Measurements from ENCODE around the gene ZNF20. TPM values are rescaled to one million over a fixed set of nuclear protein-coding genes. Genes with fewer than 3 reads are reported as not detected.
"Not testable (repeated sequence)": the region's sequence is repeated elsewhere in the genome, so short reads cannot be mapped to it uniquely, and the experiment has no call there.

ZNF20 gene
- total RNA-seq, 2 experiments from 2014 or later, result 1.0 to 1.2 TPM

DNA sequence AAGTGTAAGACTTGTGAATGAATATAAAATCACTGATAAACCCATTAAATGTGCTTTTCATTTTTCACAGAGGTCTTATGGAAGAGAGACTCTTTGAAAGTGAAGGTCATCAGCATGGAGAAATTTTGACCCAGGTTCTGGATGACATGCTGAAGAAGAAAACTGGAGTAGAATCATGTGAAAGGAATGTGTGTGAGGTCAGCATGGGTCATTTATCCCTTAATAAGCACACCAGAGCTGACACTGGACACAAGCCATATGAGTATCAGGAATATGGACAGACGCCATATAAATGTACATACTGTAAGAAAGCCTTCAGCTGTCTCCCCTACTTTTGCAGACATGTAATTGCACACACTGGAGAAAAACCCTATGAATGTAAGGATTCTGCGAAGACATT, 29.0 kb downstream of the ZNF20 start:
- CTCF ChIA-PET, result no interaction called here
- Histone ChIP-seq H3K4me1 (ENCODE audit: insufficient read depth, low read length) (no peaks in the 10 kb centered on the region), H3K4me3 (ENCODE audit: low read length) (no peak overlapping the region), H3K36me3 (ENCODE audit: insufficient read depth, low read length) (no peaks in the 10 kb centered on the region), H3K27ac (ENCODE audit: low read depth in 1 of 2, low read length in 2 of 2) (no peak overlapping the region), H3K27me3 (ENCODE audit: control insufficient read depth in 1 of 2, insufficient read depth in 2 of 2, low read length in 2 of 2) (no peaks in the 10 kb centered on the region), H3K9me3 (ENCODE audit: control insufficient read depth in 1 of 2, insufficient read depth in 1 of 2, low read length in 2 of 2) (peaks cover 0 to 12% of the 10 kb centered on the region in 2 experiments)
- H3K4me3 Mint-ChIP-seq, result no peak overlapping the region
- peaks cover 3% of the 10 kb centered on the region for H3K9me3 Mint-ChIP-seq
- H3K27me3 Mint-ChIP-seq, result no peaks in the 10 kb centered on the region
- H3K27ac Mint-ChIP-seq, result no peak overlapping the region
- TF ChIP-seq, protein P1, sequence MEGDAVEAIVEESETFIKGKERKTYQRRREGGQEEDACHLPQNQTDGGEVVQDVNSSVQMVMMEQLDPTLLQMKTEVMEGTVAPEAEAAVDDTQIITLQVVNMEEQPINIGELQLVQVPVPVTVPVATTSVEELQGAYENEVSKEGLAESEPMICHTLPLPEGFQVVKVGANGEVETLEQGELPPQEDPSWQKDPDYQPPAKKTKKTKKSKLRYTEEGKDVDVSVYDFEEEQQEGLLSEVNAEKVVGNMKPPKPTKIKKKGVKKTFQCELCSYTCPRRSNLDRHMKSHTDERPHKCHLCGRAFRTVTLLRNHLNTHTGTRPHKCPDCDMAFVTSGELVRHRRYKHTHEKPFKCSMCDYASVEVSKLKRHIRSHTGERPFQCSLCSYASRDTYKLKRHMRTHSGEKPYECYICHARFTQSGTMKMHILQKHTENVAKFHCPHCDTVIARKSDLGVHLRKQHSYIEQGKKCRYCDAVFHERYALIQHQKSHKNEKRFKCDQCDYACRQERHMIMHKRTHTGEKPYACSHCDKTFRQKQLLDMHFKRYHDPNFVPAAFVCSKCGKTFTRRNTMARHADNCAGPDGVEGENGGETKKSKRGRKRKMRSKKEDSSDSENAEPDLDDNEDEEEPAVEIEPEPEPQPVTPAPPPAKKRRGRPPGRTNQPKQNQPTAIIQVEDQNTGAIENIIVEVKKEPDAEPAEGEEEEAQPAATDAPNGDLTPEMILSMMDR (IDR thresholded peaks at IDR 0.05), result no peak
- DNase-seq, result no peak
- intact Hi-C loops (cut with DNase I, micrococcal nuclease), result no loop called here
- H3K36me3 Mint-ChIP-seq (ENCODE audit: low read depth), result peaks cover 13% of the 10 kb centered on the region
- H3K4me1 Mint-ChIP-seq (ENCODE audit: low read depth), result no peaks in the 10 kb centered on the region
- POLR2A ChIA-PET, result no interaction called here
- ATAC-seq (ENCODE audit: poor library complexity), result no peak

DNA sequence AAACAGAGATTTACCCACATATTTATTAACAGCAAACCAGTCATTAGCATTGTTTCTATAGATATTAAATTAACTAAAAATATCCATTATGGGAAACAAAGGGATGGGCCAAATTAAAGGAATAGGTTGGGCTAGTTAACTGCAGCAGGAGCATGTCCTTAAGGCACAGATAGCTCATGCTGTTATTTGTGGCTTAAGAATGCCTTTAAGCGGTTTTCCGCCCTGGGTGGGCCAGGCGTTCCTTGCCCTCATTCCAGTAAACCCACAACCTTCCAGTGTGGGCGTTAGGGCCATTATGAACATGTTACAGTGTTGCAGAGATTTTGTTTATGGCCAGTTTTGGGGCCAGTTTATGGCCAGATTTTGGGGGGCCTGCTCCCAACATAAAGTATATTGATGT, 36.2 kb downstream of the ZNF20 start:
- intact Hi-C loops (cut with DNase I, micrococcal nuclease); H3K4me3 ChIP-seq (ENCODE audit: low read length); H3K4me1 ChIP-seq (ENCODE audit: insufficient read depth, low read length); H3K4me1 Mint-ChIP-seq (ENCODE audit: low read depth); H3K27ac ChIP-seq (ENCODE audit: low read depth in 1 of 2, low read length in 2 of 2); H3K27me3 Mint-ChIP-seq; H3K27me3 ChIP-seq (ENCODE audit: control insufficient read depth in 1 of 2, insufficient read depth in 2 of 2, low read length in 2 of 2); H3K36me3 ChIP-seq (ENCODE audit: insufficient read depth, low read length); DNase-seq; POLR2A ChIA-PET; H3K9me3 ChIP-seq (ENCODE audit: control insufficient read depth in 1 of 2, insufficient read depth in 1 of 2, low read length in 2 of 2); H3K4me3 Mint-ChIP-seq; ATAC-seq (ENCODE audit: poor library complexity); H3K9me3 Mint-ChIP-seq; H3K27ac Mint-ChIP-seq; H3K36me3 Mint-ChIP-seq (ENCODE audit: low read depth): not testable (repeated sequence)
- CTCF ChIA-PET, result interaction anchor here (0.6 kb wide), 1 partner anchor 9 kb away, joined by 3 read pairs; no protein-coding TSS in a partner anchor

DNA sequence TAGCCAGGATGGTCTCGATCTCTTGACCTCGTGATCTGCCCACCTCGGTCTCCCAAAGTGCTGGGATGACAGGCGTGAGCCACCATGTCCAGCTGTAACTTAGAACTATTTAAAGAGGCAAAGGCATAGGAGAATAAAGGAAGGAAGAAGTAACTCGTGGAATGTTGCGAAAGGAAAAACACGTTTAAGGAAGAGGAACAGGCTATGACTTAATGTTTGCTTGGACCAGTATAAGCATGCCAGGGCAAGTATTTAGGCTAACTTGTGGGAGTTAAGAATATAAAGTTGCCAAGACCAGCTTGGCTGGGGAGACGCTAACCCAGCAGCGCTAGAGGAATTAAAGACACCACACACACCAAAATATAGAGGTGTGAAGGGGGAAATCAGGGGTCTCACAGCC, 42.1 kb downstream of the ZNF20 start:
- ATAC-seq (ENCODE audit: poor library complexity) (no peak), DNase-seq (no peak)
- H3K9me3 ChIP-seq (ENCODE audit: control insufficient read depth in 1 of 2, insufficient read depth in 1 of 2, low read length in 2 of 2), result peaks cover 0 to 8% of the 10 kb centered on the region in 2 experiments
- TF ChIP-seq, protein P1 (IDR thresholded peaks at IDR 0.05), result no peak
- peaks cover 4% of the 10 kb centered on the region for H3K36me3 Mint-ChIP-seq (ENCODE audit: low read depth)
- intact Hi-C loops (cut with DNase I, micrococcal nuclease), result no loop called here
- no peak overlapping the region for H3K4me3 Mint-ChIP-seq
- peaks cover 2% of the 10 kb centered on the region for H3K4me1 ChIP-seq (ENCODE audit: insufficient read depth, low read length)
- CTCF ChIA-PET, result interaction anchor here (0.6 kb wide), 1 partner anchor 1428 kb away, joined by 3 read pairs; no protein-coding TSS in a partner anchor
- no peaks in the 10 kb centered on the region for H3K27me3 ChIP-seq (ENCODE audit: control insufficient read depth in 1 of 2, insufficient read depth in 2 of 2, low read length in 2 of 2)
- no peaks in the 10 kb centered on the region for H3K36me3 ChIP-seq (ENCODE audit: insufficient read depth, low read length)
- peaks cover 5% of the 10 kb centered on the region for H3K9me3 Mint-ChIP-seq
- no peaks in the 10 kb centered on the region for H3K4me1 Mint-ChIP-seq (ENCODE audit: low read depth)
- H3K4me3 ChIP-seq (ENCODE audit: low read length), result no peak overlapping the region
- H3K27me3 Mint-ChIP-seq, result peaks cover 7% of the 10 kb centered on the region
- no peak overlapping the region for H3K27ac ChIP-seq (ENCODE audit: low read depth in 1 of 2, low read length in 2 of 2)
- no peak overlapping the region for H3K27ac Mint-ChIP-seq
- POLR2A ChIA-PET, result no interaction called here

DNA sequence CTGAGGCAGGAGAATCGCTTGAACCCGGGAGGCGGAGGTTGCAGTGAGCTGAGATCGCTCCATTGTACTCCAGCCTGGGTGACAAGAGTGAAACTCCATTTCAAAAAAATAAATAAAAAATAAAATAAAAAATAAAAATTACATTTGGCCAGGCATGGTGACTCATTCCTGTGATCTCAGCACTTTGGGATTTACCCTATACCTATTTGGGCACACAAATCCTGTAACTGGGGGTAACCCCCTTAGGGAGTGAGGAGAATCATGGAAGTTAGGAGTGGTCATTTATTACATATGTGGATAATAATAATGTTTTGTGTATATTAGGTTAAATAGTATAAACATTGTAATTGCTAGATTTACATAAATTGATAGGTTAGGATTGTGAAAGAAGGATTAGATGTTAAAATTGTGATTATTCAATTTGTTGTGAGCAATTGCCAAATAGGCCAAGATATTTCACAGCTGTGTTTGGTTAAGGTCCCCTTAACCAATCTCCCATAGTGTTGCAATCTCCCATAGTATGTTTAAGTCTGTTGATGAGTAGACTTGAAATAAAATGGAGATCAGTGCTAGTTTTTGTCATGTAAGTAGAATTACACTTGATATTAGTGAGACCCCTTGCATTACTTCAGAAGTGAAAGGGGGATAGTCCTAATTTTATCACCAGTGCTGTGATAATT, 44.9 kb downstream of the ZNF20 start:
- no peak for DNase-seq
- intact Hi-C loops (cut with DNase I, micrococcal nuclease), result no loop called here
- CTCF ChIA-PET, result interaction anchor here (0.7 kb wide), 1 partner anchor 8 kb away, joined by 3 read pairs; no protein-coding TSS in a partner anchor
- ATAC-seq (ENCODE audit: poor library complexity), result no peak
- H3K4me1 Mint-ChIP-seq (ENCODE audit: low read depth), result peaks cover 12% of the 10 kb centered on the region
- POLR2A ChIA-PET, result no interaction called here
- Histone ChIP-seq H3K27ac (ENCODE audit: low read depth in 1 of 2, low read length in 2 of 2) (no peak overlapping the region), H3K9me3 (ENCODE audit: control insufficient read depth in 1 of 2, insufficient read depth in 1 of 2, low read length in 2 of 2) (peaks cover 0 to 5% of the 10 kb centered on the region in 2 experiments), H3K36me3 (ENCODE audit: insufficient read depth, low read length) (no peaks in the 10 kb centered on the region), H3K27me3 (ENCODE audit: control insufficient read depth in 1 of 2, insufficient read depth in 2 of 2, low read length in 2 of 2) (no peaks in the 10 kb centered on the region), H3K4me1 (ENCODE audit: insufficient read depth, low read length) (peaks cover 13% of the 10 kb centered on the region), H3K4me3 (ENCODE audit: low read length) (no peak overlapping the region)
- no peak overlapping the region for H3K27ac Mint-ChIP-seq
- peaks cover 7% of the 10 kb centered on the region for H3K27me3 Mint-ChIP-seq
- peaks cover 10% of the 10 kb centered on the region for H3K36me3 Mint-ChIP-seq (ENCODE audit: low read depth)
- H3K9me3 Mint-ChIP-seq, result peaks cover 5% of the 10 kb centered on the region
- TF ChIP-seq, protein P1 (IDR thresholded peaks at IDR 0.05), result no peak
- H3K4me3 Mint-ChIP-seq, result no peak overlapping the region

All from CD4-positive, alpha-beta T cell (primary cell).